HCT116 (cell line): ENCODE data around the gene CYP24A1. TPM values are rescaled to one million over a fixed set of nuclear protein-coding genes. Genes with fewer than 3 reads are reported as not detected.

Experiments
- ATAC-seq: fragments of 200-7000 bp; cut with Tn5 transposase; 2 replicates; pipeline ENCODE4 v1.9.1; 2020; ENCODE audit warnings: mild to moderate bottlenecking, moderate library complexity
- BruUV-seq: library from RNA; stranded (reverse); fragments of 400-500 nt; replicated peaks from 2 replicates; lab custom pipeline; 2021; lab: Mats Ljungman, UMichigan
- CTCF ChIA-PET: fragments of 300-600 bp; sonication (Branson Sonifier 250); formaldehyde crosslinking; loops from one replicate; lab custom pipeline; 2021; ENCODE audit warnings: antibody characterized with exemption; lab: Charles Lee
- POLR2A ChIA-PET: fragments of 300-600, 350-600 bp; sonication (Branson Sonifier 250); formaldehyde crosslinking; loops from one replicate; lab custom pipeline; 2021; ENCODE audit warnings: antibody characterized with exemption; lab: Charles Lee
- RAD21 ChIA-PET, 2 experiments: fragments of 300-600 bp; sonication (Branson Sonifier 250); formaldehyde crosslinking; loops; one replicate each; lab custom pipeline; 2023; ENCODE audit warnings: low total read pairs in 2 of 2; ENCODE audit not compliant: uncharacterized antibody in 2 of 2, unreplicated experiment in 2 of 2, low non-redundant PET in 1 of 2; lab: Charles Lee
- DNase-seq: peaks from one replicate; pipeline ENCODE4 v3.0.0-alpha.2; 2010; ENCODE audit warnings: low read depth, low spot score
- H2AFZ ChIP-seq: fragments of 200-600 bp; shearing (Covaris generic), sonication (generic); 2 replicates; pipeline ENCODE4 v1.6.1; 2017; ENCODE audit warnings: low read depth, mixed run types, mixed read lengths, antibody characterized with exemption, low read length; ENCODE audit not compliant: poor library complexity, severe bottlenecking
- H3K27ac ChIP-seq: 2 replicates; pipeline ENCODE4 v1.5.1; 2012; ENCODE audit warnings: low read depth, low read length
- H3K27me3 ChIP-seq: fragments of 200-600 bp; sonication (generic); 2 replicates; pipeline ENCODE4 v1.6.1; 2016; ENCODE audit warnings: mixed run types, low read length, mixed read lengths; ENCODE audit not compliant: insufficient read depth
- H3K36me3 ChIP-seq, 2 experiments: fragments of 200-500 bp in 1 of 2; fragments of 200-600 bp in 1 of 2; sonication (Bioruptor generic) in 1 of 2; sonication (generic) in 1 of 2; 2 replicates each; pipeline versions ENCODE4 v1.5.1 to v1.6.1; 2014 to 2016; ENCODE audit warnings: low read length in 2 of 2, inconsistent platforms in 1 of 2, mixed read lengths in 1 of 2, mixed run types in 1 of 2; ENCODE audit not compliant: insufficient read depth in 2 of 2, control insufficient read depth in 1 of 2
- H3K4me1 ChIP-seq, 2 experiments: fragments of 200-600 bp in 1 of 2; sonication (generic) in 1 of 2; 2 replicates each; pipeline versions ENCODE4 v1.5.1 to v1.6.1; 2012 to 2017; ENCODE audit warnings: low read length in 2 of 2, inconsistent platforms in 1 of 2, mild to moderate bottlenecking in 1 of 2, mixed read lengths in 1 of 2, mixed run types in 1 of 2, moderate library complexity in 1 of 2; ENCODE audit not compliant: insufficient read depth in 2 of 2, control insufficient read depth in 1 of 2
- H3K4me2 ChIP-seq: fragments of 200-600 bp; sonication (generic); 2 replicates; pipeline ENCODE4 v1.6.1; 2017; ENCODE audit warnings: mixed run types, low read length, mixed read lengths
- H3K4me3 ChIP-seq, 2 experiments: fragments of 200-600 bp in 1 of 2; sonication (generic) in 1 of 2; replicated peaks in 1 of 2; 2 replicates each; pipeline ENCODE4 v1.5.1; 2011 to 2016; ENCODE audit warnings: low read length in 2 of 2, control low read depth in 1 of 2, low read depth in 1 of 2, mild to moderate bottlenecking in 1 of 2, mixed read lengths in 1 of 2, mixed run types in 1 of 2
- H3K79me2 ChIP-seq: fragments of 200-600 bp; sonication (generic); 2 replicates; pipeline ENCODE4 v1.6.1; 2017; ENCODE audit warnings: mild to moderate bottlenecking, mixed run types, low read length, moderate library complexity, mixed read lengths; ENCODE audit not compliant: insufficient read depth
- H3K9ac ChIP-seq: fragments of 200-600 bp; sonication (generic); 2 replicates; pipeline ENCODE4 v1.6.1; 2016; ENCODE audit warnings: low read length, mixed read lengths
- H3K9me2 ChIP-seq: fragments of 200-600 bp; sonication (generic), shearing (Covaris generic); 2 replicates; pipeline ENCODE4 v1.6.1; 2017; ENCODE audit warnings: mixed run types, mild to moderate bottlenecking, moderate library complexity; ENCODE audit not compliant: insufficient read depth
- H3K9me3 ChIP-seq, 2 experiments: fragments of 200-500 bp in 1 of 2; fragments of 200-600 bp in 1 of 2; sonication (Bioruptor generic) in 1 of 2; sonication (generic) in 1 of 2; 2 replicates each; pipeline ENCODE4 v1.6.1; 2014 to 2017; ENCODE audit warnings: low read length in 2 of 2, mixed read lengths in 2 of 2, inconsistent platforms in 1 of 2, low read depth in 1 of 2, mild to moderate bottlenecking in 1 of 2, mixed run types in 1 of 2, moderate library complexity in 1 of 2; ENCODE audit not compliant: control insufficient read depth in 1 of 2, insufficient read depth in 1 of 2
- H4K20me1 ChIP-seq: fragments of 200-600 bp; sonication (generic), shearing (Covaris generic); 2 replicates; pipeline ENCODE4 v1.6.1; 2017; ENCODE audit warnings: mixed run types, mild to moderate bottlenecking, moderate library complexity; ENCODE audit not compliant: insufficient read depth
- CBX3 ChIP-seq: IDR thresholded peaks from 2 replicates; pipeline ENCODE4 v1.6.1; 2012; ENCODE audit warnings: low read depth
- EGR1 ChIP-seq: IDR thresholded peaks from 2 replicates; pipeline ENCODE4 v1.6.1; 2012; ENCODE audit warnings: low read depth
- ELF1 ChIP-seq: IDR thresholded peaks from 2 replicates; pipeline ENCODE4 v1.6.1; 2012; ENCODE audit warnings: low read depth, borderline replicate concordance
- EZH2 ChIP-seq: fragments of 200-600 bp; sonication (generic); IDR thresholded peaks from 2 replicates; pipeline ENCODE4 v1.6.1; 2017; ENCODE audit warnings: antibody characterized with exemption, mixed run types
- POLR2A ChIP-seq: IDR thresholded peaks from 2 replicates; pipeline ENCODE4 v1.7.0; 2011; ENCODE audit warnings: borderline replicate concordance; ENCODE audit not compliant: insufficient read depth, insufficient read length; ENCODE audit errors: extremely low read depth
- POLR2AphosphoS5 ChIP-seq: IDR thresholded peaks from 2 replicates; pipeline ENCODE4 v1.6.1; 2011; ENCODE audit warnings: mild to moderate bottlenecking, low read depth, low read length, moderate library complexity
- RAD21 ChIP-seq: IDR thresholded peaks from 2 replicates; pipeline ENCODE4 v1.6.1; 2012; ENCODE audit warnings: low read depth, mild to moderate bottlenecking
- SIN3A ChIP-seq: IDR thresholded peaks from 2 replicates; pipeline ENCODE4 v1.6.1; 2012; ENCODE audit warnings: low read depth
- SP1 ChIP-seq: IDR thresholded peaks from 2 replicates; pipeline ENCODE4 v1.6.1; 2012; ENCODE audit warnings: low read depth
- ZFX ChIP-seq: fragments of 450-650 bp; IDR thresholded peaks from 2 replicates; pipeline ENCODE4 v1.6.1; 2017
- ZNF274 ChIP-seq: fragments of 200-500 bp; sonication (Bioruptor generic); IDR thresholded peaks from 2 replicates; pipeline ENCODE4 v1.6.1; 2014; ENCODE audit warnings: mild to moderate bottlenecking, low read depth, low read length, inconsistent platforms
- intact Hi-C: fragments of 100-400 bp; cut with micrococcal nuclease; formaldehyde crosslinking; loops from 2 replicates; pipeline ENCODE4 v1.10.0; 2022
- total RNA-seq: library from RNA; stranded (reverse); gene quantifications from one replicate; pipeline ENCODE4 v1.2.1, GENCODE V29; 2021; ENCODE audit not compliant: unreplicated experiment
- TF ChIP-seq, protein P1 (sequence below): IDR thresholded peaks from 2 replicates; pipeline ENCODE4 v1.6.1; 2011; ENCODE audit warnings: mild to moderate bottlenecking, low read length, moderate library complexity; ENCODE audit not compliant: insufficient replicate concordance; ENCODE audit errors: extremely low read depth
- TF ChIP-seq, protein P2 (sequence below), 3 experiments: fragments of 200-600 bp in 1 of 3; sonication (generic) in 1 of 3; IDR thresholded peaks in 2 of 3; conservative IDR thresholded peaks in 1 of 3; 2 replicates each; pipeline ENCODE4 v1.5.1; 2012 to 2017; ENCODE audit warnings: low read depth in 2 of 3, low read length in 2 of 3, antibody characterized with exemption in 1 of 3, borderline replicate concordance in 1 of 3, control low read depth in 1 of 3, mild to moderate bottlenecking in 1 of 3, mixed read lengths in 1 of 3, mixed run types in 1 of 3, moderate library complexity in 1 of 3; ENCODE audit not compliant: insufficient read depth in 1 of 3
- TF ChIP-seq, protein P3 (sequence below): IDR thresholded peaks from 2 replicates; pipeline ENCODE4 v1.6.1; 2012

Gene CYP24A1
- total RNA-seq, 1 experiment from 2014 or later: 267 TPM

DNA sequence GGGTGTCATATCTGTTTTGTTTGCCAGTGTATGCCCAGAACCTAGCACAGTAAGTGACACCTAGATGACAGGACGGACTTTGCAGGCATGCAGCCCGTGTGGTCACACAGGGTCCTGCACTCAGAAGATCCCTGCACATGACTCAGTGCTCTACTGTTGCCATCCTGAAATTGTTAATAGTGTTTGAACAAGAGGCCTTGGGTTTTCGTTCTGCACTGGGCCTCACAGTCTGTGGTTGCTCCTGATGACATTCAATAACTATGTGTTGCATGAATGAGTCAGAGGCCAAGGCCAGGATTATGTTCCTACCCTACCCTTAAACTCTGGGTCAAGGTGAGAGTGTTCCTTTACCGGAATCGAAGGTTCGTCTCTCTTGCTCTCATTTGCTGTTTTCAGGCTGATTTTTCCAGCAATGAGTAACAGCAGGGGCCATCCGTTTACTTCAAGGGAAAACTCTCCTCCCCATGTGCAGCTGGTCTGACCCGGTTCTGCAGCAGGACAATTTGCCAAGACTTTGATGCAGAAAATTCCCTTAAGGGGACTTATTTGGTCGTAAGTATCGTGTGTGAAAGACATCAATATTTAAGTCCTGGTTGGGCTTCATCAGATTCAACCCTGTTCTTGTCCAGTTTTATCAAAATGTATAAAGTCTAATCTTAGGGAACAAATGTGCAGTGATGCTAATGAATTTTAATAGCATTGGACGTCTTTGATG lies 21.1 kb upstream of the CYP24A1 start (continued):
- TF ChIP-seq, protein P1, sequence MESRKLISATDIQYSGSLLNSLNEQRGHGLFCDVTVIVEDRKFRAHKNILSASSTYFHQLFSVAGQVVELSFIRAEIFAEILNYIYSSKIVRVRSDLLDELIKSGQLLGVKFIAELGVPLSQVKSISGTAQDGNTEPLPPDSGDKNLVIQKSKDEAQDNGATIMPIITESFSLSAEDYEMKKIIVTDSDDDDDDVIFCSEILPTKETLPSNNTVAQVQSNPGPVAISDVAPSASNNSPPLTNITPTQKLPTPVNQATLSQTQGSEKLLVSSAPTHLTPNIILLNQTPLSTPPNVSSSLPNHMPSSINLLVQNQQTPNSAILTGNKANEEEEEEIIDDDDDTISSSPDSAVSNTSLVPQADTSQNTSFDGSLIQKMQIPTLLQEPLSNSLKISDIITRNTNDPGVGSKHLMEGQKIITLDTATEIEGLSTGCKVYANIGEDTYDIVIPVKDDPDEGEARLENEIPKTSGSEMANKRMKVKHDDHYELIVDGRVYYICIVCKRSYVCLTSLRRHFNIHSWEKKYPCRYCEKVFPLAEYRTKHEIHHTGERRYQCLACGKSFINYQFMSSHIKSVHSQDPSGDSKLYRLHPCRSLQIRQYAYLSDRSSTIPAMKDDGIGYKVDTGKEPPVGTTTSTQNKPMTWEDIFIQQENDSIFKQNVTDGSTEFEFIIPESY: no peak
- TF ChIP-seq CBX3 (peak; percentile 37; the same call in 1 of the 2 replicates), EGR1 (no peak), ZFX (0 out of 2 replicates have a peak, but pooled peaks have one; percentile 11)
- TF ChIP-seq, all 23 proteins: peak for 9

DNA sequence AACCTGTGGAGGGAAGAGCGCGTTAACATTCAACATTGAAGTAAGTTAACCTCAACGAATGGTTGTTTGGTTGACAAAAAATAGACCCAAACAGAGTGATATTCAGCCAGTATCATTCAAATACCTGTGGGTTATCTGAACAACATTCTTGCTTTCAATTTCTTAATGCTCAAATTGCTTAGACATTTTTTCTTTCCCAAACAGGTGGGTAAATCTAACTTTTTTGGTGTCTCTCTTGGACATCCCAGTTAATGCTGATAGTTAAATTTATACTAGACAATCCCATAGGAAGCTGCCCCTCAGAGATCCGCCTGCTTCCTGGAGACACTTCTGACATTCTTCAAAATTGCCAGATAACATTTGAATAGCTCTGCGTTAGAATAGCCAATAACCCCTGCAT lies 20.0 kb upstream of the CYP24A1 start:
- no peaks in the 10 kb centered on the region for H3K36me3 ChIP-seq
- no peak overlapping the region for H3K4me3 ChIP-seq
- intact Hi-C loops: no loop called here
- DNase-seq (no peak), ATAC-seq (no peak)
- BruUV-seq: no TSS peak
- H2AFZ ChIP-seq: no peak overlapping the region
- CTCF ChIA-PET: interaction anchor here (1.3 to 3.5 kb wide), 3 partner anchors 88 to 96 kb away, joined by 4 to 26 read pairs (median 23); no protein-coding TSS in a partner anchor
- RAD21 ChIA-PET: no interaction called here
- POLR2A ChIA-PET: no interaction called here
- H3K27ac ChIP-seq: no peak overlapping the region
- no peaks in the 10 kb centered on the region for H3K27me3 ChIP-seq
- no peak overlapping the region for H3K9ac ChIP-seq
- H3K4me2 ChIP-seq: no peak overlapping the region
- H3K9me2 ChIP-seq: no peaks in the 10 kb centered on the region
- no peaks in the 10 kb centered on the region for H4K20me1 ChIP-seq
- no peaks in the 10 kb centered on the region for H3K9me3 ChIP-seq
- H3K4me1 ChIP-seq: peaks cover 27 to 58% of the 10 kb centered on the region in 2 experiments
- H3K79me2 ChIP-seq: no peaks in the 10 kb centered on the region
- no peak for TF ChIP-seq POLR2A
- TF ChIP-seq POLR2AphosphoS5: no peak
- no peak for TF ChIP-seq SIN3A
- TF ChIP-seq, protein P2, sequence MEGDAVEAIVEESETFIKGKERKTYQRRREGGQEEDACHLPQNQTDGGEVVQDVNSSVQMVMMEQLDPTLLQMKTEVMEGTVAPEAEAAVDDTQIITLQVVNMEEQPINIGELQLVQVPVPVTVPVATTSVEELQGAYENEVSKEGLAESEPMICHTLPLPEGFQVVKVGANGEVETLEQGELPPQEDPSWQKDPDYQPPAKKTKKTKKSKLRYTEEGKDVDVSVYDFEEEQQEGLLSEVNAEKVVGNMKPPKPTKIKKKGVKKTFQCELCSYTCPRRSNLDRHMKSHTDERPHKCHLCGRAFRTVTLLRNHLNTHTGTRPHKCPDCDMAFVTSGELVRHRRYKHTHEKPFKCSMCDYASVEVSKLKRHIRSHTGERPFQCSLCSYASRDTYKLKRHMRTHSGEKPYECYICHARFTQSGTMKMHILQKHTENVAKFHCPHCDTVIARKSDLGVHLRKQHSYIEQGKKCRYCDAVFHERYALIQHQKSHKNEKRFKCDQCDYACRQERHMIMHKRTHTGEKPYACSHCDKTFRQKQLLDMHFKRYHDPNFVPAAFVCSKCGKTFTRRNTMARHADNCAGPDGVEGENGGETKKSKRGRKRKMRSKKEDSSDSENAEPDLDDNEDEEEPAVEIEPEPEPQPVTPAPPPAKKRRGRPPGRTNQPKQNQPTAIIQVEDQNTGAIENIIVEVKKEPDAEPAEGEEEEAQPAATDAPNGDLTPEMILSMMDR (IDR thresholded peaks at IDR 0.05 in 2 of 3, conservative IDR thresholded peaks at IDR 0.05 in 1 of 3; ENCODE audit: borderline replicate concordance in 1 of 3, insufficient read depth in 1 of 3, low read depth in 2 of 3, low read length in 2 of 3): no peak
- TF ChIP-seq, protein P3, sequence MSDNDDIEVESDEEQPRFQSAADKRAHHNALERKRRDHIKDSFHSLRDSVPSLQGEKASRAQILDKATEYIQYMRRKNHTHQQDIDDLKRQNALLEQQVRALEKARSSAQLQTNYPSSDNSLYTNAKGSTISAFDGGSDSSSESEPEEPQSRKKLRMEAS: no peak
- no peak for TF ChIP-seq CBX3
- no peak for TF ChIP-seq EZH2
- TF ChIP-seq ELF1: no peak
- TF ChIP-seq ZNF274: no peak
- no peak for TF ChIP-seq RAD21
- TF ChIP-seq, protein P1: no peak
- no peak for TF ChIP-seq SP1
